Breast epithelium (tissue), 4 donors: Measurements from ENCODE around the gene AUNIP. TPM values are rescaled to one million over a fixed set of nuclear protein-coding genes. Genes with fewer than 3 reads are reported as not detected.
A peak's percentile ranks its signal among the peaks of the same experiment; 100 is the strongest.

ENCODE experiments used
- DNase-seq, 2 donors: peaks; one replicate each; pipeline ENCODE4 v3.0.0-alpha.2; 2019; ENCODE audit warnings: low spot score in 2 of 2
- H3K27ac ChIP-seq, 2 donors: fragments of 200-600 bp; sonication (generic) in 1 of 2; one replicate each; pipeline ENCODE4 v1.5.1; 2016 to 2019; ENCODE audit warnings: mild to moderate bottlenecking in 1 of 2
- H3K27me3 ChIP-seq, 2 donors: fragments of 200-600 bp; sonication (generic) in 1 of 2; one replicate each; pipeline versions ENCODE4 v1.5.1 to v1.6.0; 2017 to 2019; ENCODE audit warnings: control low read depth in 1 of 2, mild to moderate bottlenecking in 1 of 2
- H3K36me3 ChIP-seq: fragments of 200-600 bp; one replicate; pipeline ENCODE4 v1.5.1; 2019
- H3K4me1 ChIP-seq, 2 donors: fragments of 200-600 bp; sonication (generic); one replicate each; pipeline ENCODE4 v1.5.1; 2016 to 2019; ENCODE audit warnings: control low read depth in 1 of 2
- H3K4me3 ChIP-seq, 3 donors: fragments of 200-600 bp; sonication (generic); 1 replicate in 2 of 3; 2 replicates in 1 of 3; pipeline ENCODE4 v1.5.1; 2016 to 2019; ENCODE audit warnings: mild to moderate bottlenecking in 3 of 3, moderate library complexity in 2 of 3
- H3K9me3 ChIP-seq, 2 donors: fragments of 200-600 bp; sonication (generic) in 1 of 2; one replicate each; pipeline ENCODE4 v1.5.1; 2016 to 2019; ENCODE audit warnings: control low read depth in 1 of 2
- CTCF ChIP-seq, 3 donors: fragments of 450-650 bp; IDR thresholded peaks; one replicate each; pipeline ENCODE4 v1.5.1; 2016 to 2017; ENCODE audit warnings: antibody characterized with exemption in 3 of 3, mild to moderate bottlenecking in 3 of 3, moderate library complexity in 3 of 3
- POLR2A ChIP-seq: fragments of 450-650 bp; IDR thresholded peaks from one replicate; pipeline ENCODE4 v1.6.1; 2016; ENCODE audit warnings: antibody characterized with exemption, mild to moderate bottlenecking, moderate library complexity
- POLR2AphosphoS5 ChIP-seq, 3 donors: sonication (generic); formaldehyde crosslinking; IDR thresholded peaks; one replicate each; pipeline ENCODE4 v1.6.1; 2017; ENCODE audit warnings: antibody characterized with exemption in 3 of 3
- intact Hi-C: fragments of 100-400 bp; cut with DNase I; formaldehyde crosslinking; loops from one replicate; pipeline ENCODE4 v1.15.1; 2023; ENCODE audit warnings: low total_unique reads
- total RNA-seq, 3 donors: library from RNA; depleted of rRNA; stranded (reverse); fragments of >200 nt; gene quantifications; one replicate each; pipeline ENCODE4 v1.1.0, GENCODE V29; 2016

Gene AUNIP
- total RNA-seq, 3 donors from 2014 or later, result 0.33 to 0.88 TPM; not detected in 1

GRCh38 chr1:25861316-25862286 lies 2.3 kb upstream of the AUNIP start:
- Histone ChIP-seq H3K27ac (peak overlapping the region in 1 of 2 donors; percentile 29), H3K36me3 (no peaks in the 10 kb centered on the region), H3K4me3 (no peak overlapping the region), H3K27me3 (no peaks in the 10 kb centered on the region), H3K9me3 (no peaks in the 10 kb centered on the region), H3K4me1 (peaks cover 0 to 4% of the 10 kb centered on the region in 2 donors)
- no peak for TF ChIP-seq CTCF (IDR thresholded peaks at IDR 0.05)
- no peak for TF ChIP-seq POLR2AphosphoS5 (IDR thresholded peaks at IDR 0.05)
- TF ChIP-seq POLR2A, result no peak
- DNase-seq, result no peak
- intact Hi-C loops, result no loop called here

- Histone ChIP-seq H3K4me1 (peaks cover 0 to 4% of the 10 kb centered on the region in 2 donors), H3K4me3 (peak overlapping the region; percentile 44 to 69 (median 59)), H3K36me3 (no peaks in the 10 kb centered on the region), H3K27me3 (no peaks in the 10 kb centered on the region), H3K9me3 (no peaks in the 10 kb centered on the region), H3K27ac (no peak overlapping the region)
- DNase-seq, result no peak
- intact Hi-C loops, result no loop called here
- no peak for TF ChIP-seq POLR2AphosphoS5 (IDR thresholded peaks at IDR 0.05)
- no peak for TF ChIP-seq POLR2A
These were observed 763 bp downstream of the AUNIP start for GRCh38 chr1:25858494-25858893.

- Histone ChIP-seq H3K9me3 (no peaks in the 10 kb centered on the region), H3K36me3 (no peaks in the 10 kb centered on the region), H3K27ac (no peak overlapping the region), H3K4me3 (no peak overlapping the region), H3K4me1 (peaks cover 0 to 4% of the 10 kb centered on the region in 2 donors), H3K27me3 (no peaks in the 10 kb centered on the region)
- TF ChIP-seq CTCF (IDR thresholded peaks at IDR 0.05) (no peak), POLR2AphosphoS5 (IDR thresholded peaks at IDR 0.05) (no peak)
- intact Hi-C loops, result no loop called here
- no peak for DNase-seq
These were observed 2.4 kb downstream of the AUNIP start for GRCh38 chr1:25856856-25857255.

GRCh38 chr1:25854554-25854953 lies 4.7 kb downstream of the AUNIP start:
- peaks cover 0 to 4% of the 10 kb centered on the region in 2 donors for H3K4me1 ChIP-seq
- H3K4me3 ChIP-seq, result no peak overlapping the region
- DNase-seq, result no peak
- no peak overlapping the region for H3K27ac ChIP-seq
- H3K9me3 ChIP-seq, result no peaks in the 10 kb centered on the region
- H3K36me3 ChIP-seq, result no peaks in the 10 kb centered on the region
- intact Hi-C loops, result no loop called here
- no peak for TF ChIP-seq POLR2AphosphoS5 (IDR thresholded peaks at IDR 0.05)
- H3K27me3 ChIP-seq, result no peaks in the 10 kb centered on the region

GRCh38 chr1:25848531-25848930 lies 10.7 kb downstream of the AUNIP start:
- Histone ChIP-seq H3K27ac (no peak overlapping the region), H3K36me3 (no peaks in the 10 kb centered on the region), H3K4me3 (no peak overlapping the region), H3K9me3 (no peaks in the 10 kb centered on the region), H3K4me1 (no peaks in the 10 kb centered on the region), H3K27me3 (no peaks in the 10 kb centered on the region)
- intact Hi-C loops, result no loop called here
- no peak for DNase-seq
- TF ChIP-seq CTCF (IDR thresholded peaks at IDR 0.05), result no peak
- TF ChIP-seq POLR2AphosphoS5 (IDR thresholded peaks at IDR 0.05), result no peak
- no peak for TF ChIP-seq POLR2A

GRCh38 chr1:25847929-25848328 lies 11.3 kb downstream of the AUNIP start:
- Histone ChIP-seq H3K27ac (no peak overlapping the region), H3K4me1 (no peaks in the 10 kb centered on the region), H3K9me3 (no peaks in the 10 kb centered on the region), H3K36me3 (no peaks in the 10 kb centered on the region), H3K4me3 (no peak overlapping the region), H3K27me3 (no peaks in the 10 kb centered on the region)
- intact Hi-C loops, result no loop called here
- DNase-seq, result no peak
- TF ChIP-seq POLR2AphosphoS5 (IDR thresholded peaks at IDR 0.05), result no peak
- TF ChIP-seq POLR2A, result no peak
- no peak for TF ChIP-seq CTCF (IDR thresholded peaks at IDR 0.05)
